H1 (cell line): Measurements from ENCODE around the gene OR6K2.

ENCODE experiments used
- CBX8 ChIP-seq: fragments of 300-800, 300-1000 bp; sonication (generic); IDR thresholded peaks from 2 replicates; pipeline ENCODE4 v1.7.1; 2016; ENCODE audit warnings: low read depth, low read length, borderline replicate concordance
- CREB1 ChIP-seq: IDR thresholded peaks from 2 replicates; pipeline ENCODE4 v1.6.1; 2012; ENCODE audit warnings: inconsistent platforms
- EP300 ChIP-seq, 2 experiments: IDR thresholded peaks; 1 replicate in 1 of 2; 2 replicates in 1 of 2; pipeline ENCODE4 v1.6.1; 2011 to 2012; ENCODE audit warnings: low read depth in 2 of 2, low read length in 2 of 2, mild to moderate bottlenecking in 2 of 2, borderline replicate concordance in 1 of 2, inconsistent platforms in 1 of 2, moderate library complexity in 1 of 2
- JUN ChIP-seq: IDR thresholded peaks from 2 replicates; pipeline ENCODE4 v1.6.1; 2011; ENCODE audit warnings: low read depth, mild to moderate bottlenecking, improper control_type of control experiment, low read length
- POLR2A ChIP-seq, 2 experiments: IDR thresholded peaks; 1 replicate in 1 of 2; 2 replicates in 1 of 2; pipeline ENCODE4 v1.6.1; 2011; ENCODE audit warnings: low read depth in 2 of 2, low read length in 2 of 2, mild to moderate bottlenecking in 2 of 2; ENCODE audit errors: control extremely low read depth in 1 of 2
- POLR2AphosphoS5 ChIP-seq: IDR thresholded peaks from 2 replicates; pipeline ENCODE4 v1.6.1; 2011; ENCODE audit warnings: low read depth, low read length
- RBBP5 ChIP-seq: IDR thresholded peaks from 2 replicates; pipeline ENCODE4 v1.7.1; 2012; ENCODE audit warnings: low read depth, mild to moderate bottlenecking, inconsistent platforms, low read length, moderate library complexity, borderline replicate concordance
- TF ChIP-seq, protein P1 (sequence below): IDR thresholded peaks from 2 replicates; pipeline ENCODE4 v1.6.1; 2012; ENCODE audit warnings: inconsistent platforms
- TF ChIP-seq, protein P2 (sequence below), 3 experiments: IDR thresholded peaks; 1 replicate in 2 of 3; 2 replicates in 1 of 3; pipeline versions ENCODE4 v1.5.1 to v1.6.1; 2011; ENCODE audit warnings: low read length in 3 of 3, mild to moderate bottlenecking in 3 of 3, inconsistent platforms in 2 of 3, low read depth in 1 of 3, moderate library complexity in 1 of 3; ENCODE audit not compliant: insufficient read depth in 1 of 3; ENCODE audit errors: control extremely low read depth in 1 of 3

DNA sequence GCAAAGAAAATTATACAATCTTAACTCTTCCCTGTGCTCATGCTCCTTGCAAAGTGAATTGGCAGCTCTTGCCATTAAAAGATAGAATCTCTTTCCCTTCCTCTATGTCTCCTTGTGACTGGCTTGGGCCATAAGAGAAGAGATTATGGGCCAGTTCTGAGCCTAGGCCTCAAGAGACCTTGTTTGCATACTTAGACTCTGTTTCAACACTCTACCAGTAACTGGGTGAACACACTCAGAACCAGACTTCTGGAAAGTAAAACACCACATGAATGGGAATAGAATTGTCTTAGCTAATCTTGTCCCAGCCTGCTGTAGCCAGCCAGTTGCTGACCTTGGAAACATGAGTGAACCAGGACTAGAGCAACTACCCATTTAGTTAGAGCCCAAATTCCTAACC, 35.4 kb upstream of the OR6K2 start:
- TF ChIP-seq POLR2AphosphoS5 (no peak), POLR2A (IDR thresholded peaks at IDR 0.05; ENCODE audit: control extremely low read depth in 1 of 2, low read depth in 2 of 2, low read length in 2 of 2) (no peak), RBBP5 (no peak), CREB1 (no peak), EP300 (IDR thresholded peaks at IDR 0.05; ENCODE audit: borderline replicate concordance in 1 of 2, low read depth in 2 of 2, low read length in 2 of 2) (no peak), JUN (no peak), CBX8 (no peak)
- TF ChIP-seq, protein P1, sequence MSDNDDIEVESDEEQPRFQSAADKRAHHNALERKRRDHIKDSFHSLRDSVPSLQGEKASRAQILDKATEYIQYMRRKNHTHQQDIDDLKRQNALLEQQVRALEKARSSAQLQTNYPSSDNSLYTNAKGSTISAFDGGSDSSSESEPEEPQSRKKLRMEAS = no peak
- TF ChIP-seq, protein P2, sequence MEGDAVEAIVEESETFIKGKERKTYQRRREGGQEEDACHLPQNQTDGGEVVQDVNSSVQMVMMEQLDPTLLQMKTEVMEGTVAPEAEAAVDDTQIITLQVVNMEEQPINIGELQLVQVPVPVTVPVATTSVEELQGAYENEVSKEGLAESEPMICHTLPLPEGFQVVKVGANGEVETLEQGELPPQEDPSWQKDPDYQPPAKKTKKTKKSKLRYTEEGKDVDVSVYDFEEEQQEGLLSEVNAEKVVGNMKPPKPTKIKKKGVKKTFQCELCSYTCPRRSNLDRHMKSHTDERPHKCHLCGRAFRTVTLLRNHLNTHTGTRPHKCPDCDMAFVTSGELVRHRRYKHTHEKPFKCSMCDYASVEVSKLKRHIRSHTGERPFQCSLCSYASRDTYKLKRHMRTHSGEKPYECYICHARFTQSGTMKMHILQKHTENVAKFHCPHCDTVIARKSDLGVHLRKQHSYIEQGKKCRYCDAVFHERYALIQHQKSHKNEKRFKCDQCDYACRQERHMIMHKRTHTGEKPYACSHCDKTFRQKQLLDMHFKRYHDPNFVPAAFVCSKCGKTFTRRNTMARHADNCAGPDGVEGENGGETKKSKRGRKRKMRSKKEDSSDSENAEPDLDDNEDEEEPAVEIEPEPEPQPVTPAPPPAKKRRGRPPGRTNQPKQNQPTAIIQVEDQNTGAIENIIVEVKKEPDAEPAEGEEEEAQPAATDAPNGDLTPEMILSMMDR (IDR thresholded peaks at IDR 0.05; ENCODE audit: control extremely low read depth in 1 of 3, insufficient read depth in 1 of 3, low read depth in 1 of 3, low read length in 3 of 3) = no peak
